Middle frontal gyrus (tissue), 1 donor: ENCODE measurements around the gene CALD1.

Experiments
- DNase-seq: peaks from one replicate; pipeline ENCODE4 v3.0.0-alpha.2; 2015; ENCODE audit warnings: low spot score; ENCODE audit errors: extremely low spot score

CALD1 gene

DNA sequence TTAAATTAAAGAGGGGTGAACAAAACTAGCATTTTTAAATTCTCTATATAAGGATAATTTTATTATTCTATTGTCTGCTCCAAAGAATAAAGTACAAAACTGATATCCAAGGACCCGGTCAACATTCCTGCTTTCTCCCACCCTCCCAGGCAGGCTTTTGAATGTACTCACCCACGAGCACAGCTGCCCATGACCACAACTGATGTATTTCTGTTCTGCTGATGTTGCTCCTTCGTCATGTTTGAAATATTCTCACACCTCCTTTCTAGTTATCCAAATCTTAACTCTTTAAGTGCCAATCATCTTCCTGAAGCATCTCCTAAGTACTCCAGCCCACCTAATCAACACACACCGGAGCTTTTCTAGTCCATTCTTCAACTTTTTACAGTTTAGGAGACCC lies 46.7 kb downstream of the CALD1 start:
- DNase-seq = no peak

- DNase-seq = no peak
Observed at GRCh38 chr7:134827436-134827835, 48.0 kb downstream of the CALD1 start.

DNA sequence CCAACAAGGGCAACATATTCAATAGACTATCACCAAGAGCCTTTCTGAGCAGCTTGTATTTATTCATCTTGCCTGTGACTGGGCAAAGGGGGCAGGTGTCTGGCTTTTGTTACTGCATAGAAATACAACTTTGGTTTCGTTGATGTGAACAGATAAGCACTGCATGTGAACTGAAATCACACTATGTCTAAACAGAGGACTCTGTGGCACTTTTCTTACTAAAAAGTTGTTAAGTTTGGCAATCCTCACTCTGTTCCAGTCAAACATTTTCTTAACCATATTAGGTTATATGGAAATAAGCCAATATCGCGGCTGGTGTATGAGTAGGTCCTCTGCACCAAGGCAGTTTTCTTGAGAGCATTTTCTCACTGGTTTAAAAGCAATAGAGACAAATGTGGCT lies 48.5 kb downstream of the CALD1 start:
- DNase-seq = no peak

- DNase-seq = no peak
Observed at GRCh38 chr7:134828361-134828760, 48.9 kb downstream of the CALD1 start.

DNA sequence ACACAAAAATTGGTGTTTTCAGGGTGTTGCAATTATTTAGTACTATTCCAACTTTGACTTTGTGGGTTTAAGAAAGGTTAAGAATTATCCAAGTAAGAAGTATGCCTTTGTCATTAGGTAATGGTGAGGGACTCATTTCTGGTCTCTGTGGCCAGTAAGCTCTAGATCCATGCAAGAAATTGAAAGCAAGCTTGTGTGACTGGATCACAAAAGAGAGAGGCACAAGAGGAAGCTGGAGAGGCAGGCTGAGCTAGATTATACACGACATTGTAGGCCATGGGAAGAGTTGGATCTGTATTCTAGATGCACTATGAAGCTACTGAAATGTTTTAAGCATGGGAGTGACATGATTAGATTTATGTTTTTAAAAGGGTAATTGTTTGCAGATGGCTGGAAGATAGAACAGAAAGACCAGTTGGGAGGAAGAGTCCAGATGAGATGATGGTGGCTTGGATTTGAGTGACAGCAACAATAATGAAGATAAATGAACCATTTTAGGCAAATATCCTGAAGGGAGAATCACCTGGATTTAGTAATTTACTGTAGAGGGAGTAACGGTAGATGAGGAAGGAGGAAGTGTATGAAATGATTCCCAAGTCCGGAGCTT lies 50.0 kb downstream of the CALD1 start:
- DNase-seq = no peak

DNA sequence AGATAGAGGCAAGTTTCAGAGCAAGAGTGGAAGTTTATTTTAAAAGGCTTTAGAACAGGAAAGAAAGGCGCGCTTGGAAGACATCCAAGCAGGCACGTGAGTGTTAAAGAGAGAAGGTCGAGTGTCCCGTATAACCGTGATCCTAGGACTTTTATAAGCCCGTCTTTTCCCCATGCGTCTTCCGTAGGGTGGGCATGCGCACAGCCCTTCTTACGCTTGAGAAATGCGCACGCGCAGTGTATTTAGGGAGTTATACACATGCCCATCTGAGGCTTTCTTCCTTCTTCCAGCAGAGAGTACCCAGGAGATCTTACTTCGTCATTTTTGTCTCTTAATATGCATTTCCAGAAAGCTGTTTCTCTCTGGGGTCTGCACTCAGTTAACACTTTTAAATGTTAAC lies 52.4 kb downstream of the CALD1 start:
- DNase-seq = no peak

GRCh38 chr7:134832367-134832766 lies 52.9 kb downstream of the CALD1 start:
- no peak for DNase-seq

GRCh38 chr7:134834689-134835462 lies 55.4 kb downstream of the CALD1 start:
- no peak for DNase-seq

DNA sequence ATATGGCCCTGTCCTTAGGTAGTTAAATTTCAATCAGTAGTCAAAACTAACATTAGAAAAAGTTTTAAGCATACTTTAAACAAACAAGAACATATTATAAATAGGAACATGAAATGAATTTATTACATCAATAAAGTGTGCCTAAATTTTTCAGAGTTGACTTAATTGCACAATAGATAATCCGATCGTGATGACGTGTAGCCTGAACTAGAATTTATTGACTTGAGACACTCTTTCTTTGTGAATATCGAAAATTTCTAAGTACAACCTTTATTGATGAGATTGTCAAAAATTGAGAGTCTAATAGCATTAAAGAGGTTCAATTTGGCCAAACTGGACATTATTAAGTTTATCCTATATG lies 56.0 kb downstream of the CALD1 start:
- DNase-seq = no peak

DNA sequence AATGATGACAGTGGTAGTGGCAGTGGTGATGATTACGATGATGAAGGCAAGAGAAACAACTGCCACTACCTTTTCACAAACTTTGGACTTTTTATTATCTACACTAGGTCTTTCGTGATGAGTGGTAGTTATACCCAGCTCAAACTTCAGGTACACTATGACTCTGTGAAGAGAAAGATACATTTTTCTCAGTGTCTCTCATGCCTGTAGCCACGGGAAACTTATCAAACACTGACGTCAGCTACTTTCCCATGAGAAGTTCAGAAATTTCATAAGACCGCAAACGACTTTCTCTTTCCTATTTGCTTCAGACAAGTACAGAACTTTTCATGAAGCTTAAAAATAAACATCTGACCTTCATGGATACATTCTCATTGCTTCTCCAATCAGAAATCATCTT lies 57.0 kb downstream of the CALD1 start:
- no peak for DNase-seq

DNA sequence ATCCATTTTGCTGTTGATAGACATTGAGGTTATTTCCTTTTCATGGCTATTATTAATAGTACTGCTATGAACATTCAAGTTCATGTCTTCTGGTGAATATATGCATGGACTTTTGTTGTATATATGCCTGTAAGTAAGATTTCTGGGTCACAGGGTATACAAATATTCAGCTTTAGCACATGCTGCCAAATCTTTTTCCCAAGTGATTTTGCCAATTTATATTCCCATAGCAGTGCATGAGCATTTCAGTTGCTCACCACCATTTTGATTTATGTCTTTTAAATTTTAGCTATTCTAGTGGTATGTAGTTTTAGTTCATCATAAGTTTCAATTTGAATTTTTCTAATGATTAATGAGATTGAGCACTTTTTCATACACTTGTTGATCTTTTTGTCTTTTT lies 59.9 kb downstream of the CALD1 start:
- no peak for DNase-seq

DNA sequence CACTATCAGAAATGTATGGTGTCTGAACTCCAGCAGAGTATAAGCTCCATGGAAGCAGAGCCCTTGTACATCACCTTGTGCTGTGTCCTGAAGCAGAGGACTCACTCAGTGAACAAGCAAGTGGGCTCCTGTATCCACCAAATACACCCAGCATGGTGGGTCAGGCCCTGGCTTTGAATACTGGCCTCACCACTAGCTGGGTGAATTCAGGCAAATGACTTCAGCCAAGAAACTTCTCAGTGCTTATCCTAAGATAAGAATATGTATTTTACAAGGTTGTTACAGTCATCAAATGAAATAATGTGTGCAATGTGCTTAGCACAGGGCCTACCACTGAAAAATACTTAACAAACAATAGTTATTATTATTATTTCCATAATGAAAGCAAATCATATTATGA lies 62.6 kb downstream of the CALD1 start:
- no peak for DNase-seq

DNA sequence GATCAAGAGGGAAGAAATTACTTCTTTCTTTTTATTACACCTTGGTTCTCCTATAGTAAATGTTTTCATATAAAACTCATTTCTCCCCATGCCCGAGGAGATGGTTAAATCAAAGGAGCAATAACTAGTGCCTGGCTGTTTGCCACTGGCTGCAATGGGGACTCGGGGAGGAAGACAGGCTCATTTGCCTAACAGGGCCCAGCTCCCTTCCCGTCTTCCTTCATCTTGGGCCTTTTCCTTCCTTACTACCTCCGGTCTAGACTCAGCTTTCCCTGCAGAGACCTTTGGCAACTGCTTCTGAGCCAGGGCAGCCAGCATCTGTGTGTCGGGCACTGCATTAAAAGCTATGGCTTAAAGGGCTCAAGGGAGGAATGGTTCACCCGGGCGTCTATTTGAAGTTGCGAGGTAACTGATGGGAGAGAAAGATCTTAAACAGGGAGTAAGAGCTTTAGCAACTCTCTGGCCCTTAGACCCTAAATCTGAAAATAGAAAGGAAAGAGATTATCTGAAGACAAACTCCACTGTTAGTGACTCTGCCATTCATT lies 63.5 kb downstream of the CALD1 start:
- DNase-seq = no peak

- DNase-seq = no peak
Observed at GRCh38 chr7:134844200-134844599, 64.8 kb downstream of the CALD1 start.

DNA sequence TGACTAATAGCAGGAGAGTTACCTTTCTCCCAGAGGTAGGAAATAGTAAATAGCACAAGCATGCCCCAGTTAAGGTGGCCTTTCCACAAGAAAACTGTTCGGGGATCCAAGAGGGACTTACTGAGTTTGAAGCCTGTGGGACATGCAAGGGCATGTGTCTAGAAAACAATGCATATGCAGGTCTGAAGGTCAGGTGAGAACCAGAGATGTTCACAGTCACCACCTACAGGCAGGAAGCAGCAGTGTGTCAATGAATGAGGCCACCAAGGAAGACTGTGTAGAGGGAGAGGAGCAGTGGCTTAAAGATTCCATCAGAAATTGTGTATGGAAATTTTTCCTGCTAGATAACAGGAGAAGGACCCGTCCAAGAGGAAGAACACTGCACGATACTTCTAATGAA lies 66.0 kb downstream of the CALD1 start:
- DNase-seq = no peak

- no peak for DNase-seq
Observed at GRCh38 chr7:134847851-134848588, 68.6 kb downstream of the CALD1 start.

- DNase-seq = no peak
Observed at GRCh38 chr7:134850066-134850465, 70.6 kb downstream of the CALD1 start.

GRCh38 chr7:134851141-134851540 lies 71.7 kb downstream of the CALD1 start:
- no peak for DNase-seq

- DNase-seq = no peak
Observed at GRCh38 chr7:134852625-134853024, 73.2 kb downstream of the CALD1 start.

DNA sequence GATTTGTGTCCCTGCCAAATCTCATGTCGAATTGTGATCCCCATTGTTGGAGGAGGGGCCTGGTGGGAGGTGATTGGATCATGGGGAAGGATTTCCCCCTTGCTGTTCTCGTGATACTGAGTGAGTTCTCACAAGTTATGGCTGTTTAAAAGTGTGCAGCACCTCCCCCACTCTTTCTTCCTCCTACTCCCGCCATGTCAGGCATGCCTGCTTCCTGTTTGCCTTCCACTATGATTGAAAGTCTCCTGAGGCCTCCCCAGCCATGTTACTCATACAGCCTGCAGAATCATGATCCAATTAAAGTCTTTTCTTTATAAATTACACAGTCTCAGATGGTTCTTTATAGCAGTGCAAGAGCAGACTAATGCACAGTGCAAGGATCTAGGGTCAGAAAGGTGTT lies 75.4 kb downstream of the CALD1 start:
- no peak for DNase-seq

DNA sequence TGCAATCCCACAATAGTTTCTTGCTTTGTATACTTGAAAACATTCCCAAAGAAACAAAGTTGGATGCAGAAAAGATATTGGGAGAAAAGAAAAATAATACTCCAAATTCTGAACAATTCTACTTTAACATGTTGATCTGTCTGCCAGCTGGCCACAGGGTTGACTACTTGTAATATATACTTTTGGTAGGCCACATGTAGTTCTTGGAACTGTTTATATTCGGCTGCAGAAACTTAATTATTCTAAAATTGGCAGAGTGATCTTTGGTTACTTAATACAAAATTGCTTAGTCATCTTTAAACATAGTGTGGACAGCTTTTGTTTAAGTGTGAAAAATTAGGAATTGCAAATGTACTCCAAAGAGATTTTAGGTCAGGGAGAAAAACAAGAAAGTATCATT lies 76.0 kb downstream of the CALD1 start:
- DNase-seq = no peak

DNA sequence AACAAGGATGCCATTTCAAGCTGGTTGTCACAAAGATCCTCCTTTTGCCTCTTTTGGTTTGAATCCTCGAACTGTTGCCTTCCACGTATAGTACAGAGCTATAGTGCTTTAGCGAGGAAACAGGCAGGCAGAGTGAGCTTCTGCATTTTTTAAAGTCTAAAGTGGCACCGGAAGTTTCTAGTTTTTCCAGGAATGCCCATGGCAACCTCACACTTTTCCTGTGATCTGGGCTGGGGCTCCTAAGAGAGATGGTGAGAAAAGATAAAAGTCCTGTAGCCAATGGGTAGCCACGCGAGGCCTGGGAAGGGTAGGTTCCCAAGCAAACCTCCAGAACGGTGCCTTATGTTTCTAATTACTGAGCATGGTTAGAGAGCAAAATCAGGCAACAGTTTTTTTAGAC lies 76.7 kb downstream of the CALD1 start:
- DNase-seq = no peak
